Caco-2 (cell line): ENCODE results near the gene SGMS1. TPM values are rescaled to one million over a fixed set of nuclear protein-coding genes. Genes with fewer than 3 reads are reported as not detected.
"Not testable (repeated sequence)": the region's sequence is repeated elsewhere in the genome, so short reads cannot be mapped to it uniquely, and the experiment has no call there.

Source experiments
- BruUV-seq: library from RNA; stranded (reverse); fragments of 400-500 nt; replicated peaks from 2 replicates; lab custom pipeline; 2021; lab: Mats Ljungman, UMichigan
- CTCF ChIA-PET: fragments of 300-600 bp; sonication (Branson Sonifier 250); formaldehyde crosslinking; loops from one replicate; lab custom pipeline; 2022; ENCODE audit warnings: antibody characterized with exemption; lab: Charles Lee
- POLR2A ChIA-PET: fragments of 300-600 bp; sonication (Branson Sonifier 250); formaldehyde crosslinking; loops from one replicate; lab custom pipeline; 2022; ENCODE audit warnings: antibody characterized with exemption; lab: Charles Lee
- DNase-seq, 2 experiments: peaks; one replicate each; pipeline versions ENCODE4 v3.0.0 to v3.0.0-alpha.2; 2020 to 2022
- H3K27me3 ChIP-seq: replicated peaks from 2 replicates; pipeline ENCODE4 v1.6.0; 2011; ENCODE audit warnings: low read length; ENCODE audit not compliant: control insufficient read depth, insufficient read depth
- H3K36me3 ChIP-seq: 2 replicates; pipeline ENCODE4 v1.5.1; 2011; ENCODE audit warnings: low read length; ENCODE audit not compliant: control insufficient read depth, insufficient read depth
- H3K4me1 ChIP-seq: fragments of 250-450 bp; sonication (Bioruptor Pico); 2 replicates; pipeline ENCODE4 v1.5.1; 2020; ENCODE audit warnings: mild to moderate bottlenecking
- H3K4me3 ChIP-seq: 2 replicates; pipeline ENCODE4 v1.5.1; 2011; ENCODE audit warnings: low read depth, mild to moderate bottlenecking, control low read depth, low read length
- H3K9me3 ChIP-seq: fragments of 250-450 bp; sonication (Bioruptor Pico); 2 replicates; pipeline ENCODE4 v1.5.1; 2020; ENCODE audit warnings: mild to moderate bottlenecking, moderate library complexity
- H3K27ac Mint-ChIP-seq: one replicate; pipeline ENCODE4 v1.8.0; 2022; ENCODE audit warnings: mixed read lengths; ENCODE audit not compliant: unreplicated experiment
- H3K27me3 Mint-ChIP-seq: one replicate; pipeline ENCODE4 v1.8.0; 2022; ENCODE audit warnings: mixed read lengths; ENCODE audit not compliant: insufficient read depth, unreplicated experiment
- H3K36me3 Mint-ChIP-seq: one replicate; pipeline ENCODE4 v1.8.0; 2022; ENCODE audit warnings: mild to moderate bottlenecking, mixed read lengths; ENCODE audit not compliant: insufficient read depth, unreplicated experiment
- H3K4me1 Mint-ChIP-seq: one replicate; pipeline ENCODE4 v1.8.0; 2022; ENCODE audit warnings: low read depth, mixed read lengths; ENCODE audit not compliant: unreplicated experiment
- H3K4me3 Mint-ChIP-seq: one replicate; pipeline ENCODE4 v1.8.0; 2022; ENCODE audit warnings: mild to moderate bottlenecking, moderate library complexity, mixed read lengths; ENCODE audit not compliant: unreplicated experiment
- H3K9me3 Mint-ChIP-seq: one replicate; pipeline ENCODE4 v1.8.0; 2022; ENCODE audit warnings: mixed read lengths; ENCODE audit not compliant: unreplicated experiment
- intact Hi-C: fragments of 100-400 bp; cut with micrococcal nuclease; formaldehyde crosslinking; loops from one replicate; pipeline ENCODE4 v1.10.0; 2022; ENCODE audit not compliant: unreplicated experiment
- total RNA-seq: library from RNA; stranded (reverse); gene quantifications from 2 replicates; pipeline ENCODE4 v1.2.3, GENCODE V29; 2022
- TF ChIP-seq, protein P1 (sequence below), 2 experiments: fragments of 200-600 bp in 1 of 2; IDR thresholded peaks; 1 replicate in 1 of 2; 2 replicates in 1 of 2; pipeline versions ENCODE4 v1.5.1 to v1.8.0; 2011 to 2022; ENCODE audit warnings: antibody characterized with exemption in 1 of 2, control low read depth in 1 of 2, inconsistent platforms in 1 of 2, low read depth in 1 of 2, low read length in 1 of 2, mild to moderate bottlenecking in 1 of 2, moderate library complexity in 1 of 2; ENCODE audit not compliant: insufficient read depth in 1 of 2, severe bottlenecking in 1 of 2, unreplicated experiment in 1 of 2

SGMS1 gene
- total RNA-seq, 1 experiment from 2014 or later, result 30.5 TPM

- H3K36me3 Mint-ChIP-seq, result no peaks in the 10 kb centered on the region
- no peaks in the 10 kb centered on the region for H3K27me3 Mint-ChIP-seq
- Histone ChIP-seq H3K9me3 (no peaks in the 10 kb centered on the region), H3K4me1 (peaks cover 4% of the 10 kb centered on the region), H3K27me3 (no peaks in the 10 kb centered on the region), H3K4me3 (no peak overlapping the region), H3K36me3 (peaks cover 2% of the 10 kb centered on the region; the same call in 1 of the 2 replicates)
- CTCF ChIA-PET, result no interaction called here
- intact Hi-C loops, result no loop called here
- TF ChIP-seq, protein P1, sequence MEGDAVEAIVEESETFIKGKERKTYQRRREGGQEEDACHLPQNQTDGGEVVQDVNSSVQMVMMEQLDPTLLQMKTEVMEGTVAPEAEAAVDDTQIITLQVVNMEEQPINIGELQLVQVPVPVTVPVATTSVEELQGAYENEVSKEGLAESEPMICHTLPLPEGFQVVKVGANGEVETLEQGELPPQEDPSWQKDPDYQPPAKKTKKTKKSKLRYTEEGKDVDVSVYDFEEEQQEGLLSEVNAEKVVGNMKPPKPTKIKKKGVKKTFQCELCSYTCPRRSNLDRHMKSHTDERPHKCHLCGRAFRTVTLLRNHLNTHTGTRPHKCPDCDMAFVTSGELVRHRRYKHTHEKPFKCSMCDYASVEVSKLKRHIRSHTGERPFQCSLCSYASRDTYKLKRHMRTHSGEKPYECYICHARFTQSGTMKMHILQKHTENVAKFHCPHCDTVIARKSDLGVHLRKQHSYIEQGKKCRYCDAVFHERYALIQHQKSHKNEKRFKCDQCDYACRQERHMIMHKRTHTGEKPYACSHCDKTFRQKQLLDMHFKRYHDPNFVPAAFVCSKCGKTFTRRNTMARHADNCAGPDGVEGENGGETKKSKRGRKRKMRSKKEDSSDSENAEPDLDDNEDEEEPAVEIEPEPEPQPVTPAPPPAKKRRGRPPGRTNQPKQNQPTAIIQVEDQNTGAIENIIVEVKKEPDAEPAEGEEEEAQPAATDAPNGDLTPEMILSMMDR (IDR thresholded peaks at IDR 0.05; ENCODE audit: insufficient read depth in 1 of 2, low read depth in 1 of 2, low read length in 1 of 2, severe bottlenecking in 1 of 2, unreplicated experiment in 1 of 2), result no peak
- no peak overlapping the region for H3K4me3 Mint-ChIP-seq
- no peaks in the 10 kb centered on the region for H3K9me3 Mint-ChIP-seq
- POLR2A ChIA-PET, result no interaction called here
- DNase-seq, result no peak
- no TSS peak for BruUV-seq
- peaks cover 4% of the 10 kb centered on the region for H3K4me1 Mint-ChIP-seq
- H3K27ac Mint-ChIP-seq, result no peak overlapping the region
Measured at GRCh38 chr10:50503661-50504320, 120.0 kb downstream of the SGMS1 start.

GRCh38 chr10:50503156-50503555, 120.6 kb downstream of the SGMS1 start:
- BruUV-seq, H3K36me3 Mint-ChIP-seq, H3K4me3 Mint-ChIP-seq, H3K27me3 Mint-ChIP-seq, H3K9me3 ChIP-seq, DNase-seq, H3K4me1 Mint-ChIP-seq, H3K27me3 ChIP-seq, intact Hi-C loops, H3K4me1 ChIP-seq, H3K27ac Mint-ChIP-seq, CTCF ChIA-PET, H3K4me3 ChIP-seq, POLR2A ChIA-PET, H3K9me3 Mint-ChIP-seq, H3K36me3 ChIP-seq: not testable (repeated sequence)

DNA sequence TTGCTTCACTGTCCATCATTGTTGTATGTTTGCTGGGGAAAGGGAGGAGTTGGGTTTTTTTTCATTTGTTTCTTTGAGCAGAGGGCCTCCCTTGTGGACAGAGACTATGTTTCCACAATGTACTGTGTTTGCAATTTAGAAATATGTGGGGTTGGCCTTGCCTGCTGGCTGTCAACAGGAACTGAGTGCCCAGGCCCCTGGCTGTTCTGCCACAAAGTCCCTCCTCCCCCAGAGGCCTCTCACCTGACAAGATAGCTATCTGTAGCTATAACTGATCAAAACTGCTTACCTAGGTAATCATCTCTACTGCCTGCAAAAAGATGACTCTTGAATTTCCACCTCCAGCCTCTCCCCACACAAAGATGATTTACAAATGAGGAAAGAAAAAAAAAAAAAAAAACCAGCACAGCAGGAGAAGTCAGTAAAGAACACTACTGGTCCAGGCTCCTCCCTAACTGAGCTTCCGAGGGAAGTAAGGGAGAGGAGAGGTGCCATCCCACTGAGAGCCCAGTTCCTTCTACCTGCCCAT, 121.8 kb downstream of the SGMS1 start:
- POLR2A ChIA-PET, result no interaction called here
- Histone ChIP-seq H3K9me3 (no peaks in the 10 kb centered on the region), H3K27me3 (no peaks in the 10 kb centered on the region), H3K4me3 (no peak overlapping the region), H3K36me3 (no peaks in the 10 kb centered on the region), H3K4me1 (no peaks in the 10 kb centered on the region)
- CTCF ChIA-PET, result no interaction called here
- Mint-ChIP-seq H3K36me3 (no peaks in the 10 kb centered on the region), H3K9me3 (no peaks in the 10 kb centered on the region), H3K27ac (no peak overlapping the region), H3K27me3 (no peaks in the 10 kb centered on the region), H3K4me3 (no peak overlapping the region), H3K4me1 (no peaks in the 10 kb centered on the region)
- no TSS peak for BruUV-seq
- intact Hi-C loops, result no loop called here
- DNase-seq, result peak in 1 of 2 experiments; percentile 46
- TF ChIP-seq, protein P1 (IDR thresholded peaks at IDR 0.05; ENCODE audit: insufficient read depth in 1 of 2, low read depth in 1 of 2, low read length in 1 of 2, severe bottlenecking in 1 of 2, unreplicated experiment in 1 of 2), result no peak
